ENCODE measurements around the gene MAMDC2. TPM values are rescaled to one million over a fixed set of nuclear protein-coding genes. Genes with fewer than 3 reads are reported as not detected.
"Not testable (repeated sequence)": the region's sequence is repeated elsewhere in the genome, so short reads cannot be mapped to it uniquely, and the experiment has no call there.

MAMDC2 gene
- total and polyA plus RNA-seq, 2 of the 8 experiments (the other 6 are each of a cell fraction or from before 2014, with no cell fraction given): 6.1 to 15.4 TPM

GRCh38 chr9:70204743-70205142 is 161.1 kb downstream of the MAMDC2 start:
- H3K23me2 ChIP-seq (ENCODE audit: low read depth, low read length); H4K91ac ChIP-seq (replicated peaks; ENCODE audit: insufficient read length, low read length); H3K4me1 ChIP-seq (replicated peaks in 1 of 4; ENCODE audit: control insufficient read depth in 3 of 4, insufficient read depth in 4 of 4, low read length in 3 of 4); H3K27ac ChIP-seq (ENCODE audit: low read depth, low read length); H4K20me1 ChIP-seq (replicated peaks in 1 of 2; ENCODE audit: control insufficient read depth in 1 of 2, insufficient read depth in 2 of 2, low read length in 2 of 2); H3K23ac ChIP-seq (ENCODE audit: insufficient read length); H3K9me3 ChIP-seq (ENCODE audit: insufficient read depth in 2 of 2, low read depth in 1 of 2, low read length in 1 of 2); H2BK20ac ChIP-seq (ENCODE audit: low read length); H3K56ac ChIP-seq (replicated peaks; ENCODE audit: insufficient read length, low read depth, low read length); H2BK15ac ChIP-seq (ENCODE audit: low read length); H3K4ac ChIP-seq (replicated peaks; ENCODE audit: insufficient read length, low read depth, low read length); H2BK5ac ChIP-seq (ENCODE audit: low read depth, low read length); H3K27me3 ChIP-seq (replicated peaks in 1 of 4; ENCODE audit: control insufficient read depth in 3 of 4, extremely low read depth in 1 of 4, insufficient read depth in 3 of 4, low read length in 3 of 4); H2BK12ac ChIP-seq (ENCODE audit: low read depth, low read length); H3K36me3 ChIP-seq (ENCODE audit: control insufficient read depth in 2 of 4, insufficient read depth in 4 of 4, low read length in 3 of 4); H2AK5ac ChIP-seq (ENCODE audit: low read depth, low read length); H2BK120ac ChIP-seq (replicated peaks; ENCODE audit: low read depth, low read length); H3K18ac ChIP-seq (ENCODE audit: extremely low read depth, low read length); H4K5ac ChIP-seq (ENCODE audit: insufficient read length, low read depth, low read length); H4K8ac ChIP-seq (ENCODE audit: extremely low read depth, insufficient read depth, low read length); FAIRE-seq; H3K14ac ChIP-seq (ENCODE audit: insufficient read length); H3K79me2 ChIP-seq (ENCODE audit: control insufficient read depth in 1 of 2, insufficient read depth in 2 of 2, low read length in 2 of 2); H2AFZ ChIP-seq (ENCODE audit: low read length); H3K79me1 ChIP-seq (ENCODE audit: low read depth, low read length): not testable (repeated sequence)
- ChIA-PET POLR2A (ENCODE audit: partially characterized antibody) (interaction anchor here (1.0 to 1.2 kb wide), 2 partner anchors 8 to 17 kb away, joined by 3 read pairs; no protein-coding TSS in a partner anchor), CTCF (ENCODE audit: partially characterized antibody) (interaction anchor here (0.6 to 1.5 kb wide), 2 partner anchors 94 to 1019 kb away, joined by 3 to 5 read pairs; no protein-coding TSS in a partner anchor)
- Histone ChIP-seq H3K9ac (replicated peaks in 1 of 4; ENCODE audit: extremely low read depth in 1 of 4, low read depth in 3 of 4, low read length in 3 of 4) (peak overlapping the region in 2 of 4 experiments; percentile 30 to 44; a peak in 3 of 7 replicates), H3K4me3 (ENCODE audit: extremely low read depth in 1 of 4, insufficient read depth in 2 of 4, low read depth in 3 of 4, low read length in 4 of 4) (peak overlapping the region in 1 of 4 experiments; percentile 31; a peak in 1 of 8 replicates), H3K4me2 (ENCODE audit: insufficient read depth in 1 of 2, low read depth in 2 of 2, low read length in 2 of 2) (peak overlapping the region; percentile 28 to 59; a peak in 3 of 4 replicates)
- WGBS, 2 experiments (ENCODE audit: extremely low coverage in 1 of 2, insufficient coverage in 1 of 2, insufficient read length in 1 of 2, insufficient replicate concordance in 2 of 2, low coverage in 1 of 2, low lambda C conversion rate in 2 of 2, missing lambda C conversion rate in 1 of 2): 71% methylated on average over 16 of the region's 16 CpGs; no CpG with 5 or more reads in 1 of the 2 experiments
- DNase-seq (ENCODE audit: low read depth in 1 of 2, low spot score in 2 of 2): peak in 1 of 2 experiments; percentile 60

Measured in H1 (cell line).